ENCODE measurements around the gene B3GALNT2. TPM values are rescaled to one million over a fixed set of nuclear protein-coding genes. Genes with fewer than 3 reads are reported as not detected.
"Not testable (repeated sequence)": the region's sequence is repeated elsewhere in the genome, so short reads cannot be mapped to it uniquely, and the experiment has no call there.

The B3GALNT2 gene
- total RNA-seq, 2 experiments from 2014 or later = 10.1 to 12.0 TPM

GRCh38 chr1:235469897-235470296 is 34.4 kb downstream of the B3GALNT2 start:
- H3K27ac Mint-ChIP-seq; H3K9me3 Mint-ChIP-seq (ENCODE audit: low read depth); H3K4me3 Mint-ChIP-seq; H3K4me1 Mint-ChIP-seq; POLR2A ChIA-PET; DNase-seq; intact Hi-C loops (cut with DNase I, micrococcal nuclease); ATAC-seq; H3K27me3 Mint-ChIP-seq: not testable (repeated sequence)
- CTCF ChIA-PET = interaction anchor here (0.5 kb wide), 1 partner anchor 153 kb away, joined by 3 read pairs; no protein-coding TSS in a partner anchor
- peaks cover 12% of the 10 kb centered on the region for H3K36me3 Mint-ChIP-seq (ENCODE audit: low read depth)

- CTCF ChIA-PET = interaction anchor here (0.7 to 1.2 kb wide), 2 partner anchors 24 to 52 kb away, joined by 3 read pairs; no protein-coding TSS in a partner anchor
- no peak for ATAC-seq
- Mint-ChIP-seq H3K36me3 (ENCODE audit: low read depth) (peaks cover 17% of the 10 kb centered on the region), H3K27ac (no peak overlapping the region), H3K4me1 (no peaks in the 10 kb centered on the region), H3K27me3 (no peaks in the 10 kb centered on the region), H3K4me3 (no peak overlapping the region), H3K9me3 (ENCODE audit: low read depth) (no peaks in the 10 kb centered on the region)
- DNase-seq = no peak
- intact Hi-C loops (cut with DNase I, micrococcal nuclease) = no loop called here
- POLR2A ChIA-PET = no interaction called here
Measured at GRCh38 chr1:235468970-235469369, 35.3 kb downstream of the B3GALNT2 start.

- H3K36me3 Mint-ChIP-seq (ENCODE audit: low read depth) = peaks cover 17% of the 10 kb centered on the region
- no peaks in the 10 kb centered on the region for H3K27me3 Mint-ChIP-seq
- CTCF ChIA-PET = no interaction called here
- ATAC-seq (no peak), DNase-seq (no peak)
- no peak overlapping the region for H3K4me3 Mint-ChIP-seq
- H3K9me3 Mint-ChIP-seq (ENCODE audit: low read depth) = no peaks in the 10 kb centered on the region
- intact Hi-C loops (cut with DNase I, micrococcal nuclease) = no loop called here
- POLR2A ChIA-PET = no interaction called here
- H3K4me1 Mint-ChIP-seq = no peaks in the 10 kb centered on the region
- no peak overlapping the region for H3K27ac Mint-ChIP-seq
Measured at GRCh38 chr1:235468004-235468403, 36.2 kb downstream of the B3GALNT2 start.

GRCh38 chr1:235465066-235465465 is 39.2 kb downstream of the B3GALNT2 start:
- ChIA-PET CTCF (no interaction called here), POLR2A (no interaction called here)
- intact Hi-C loops (cut with DNase I, micrococcal nuclease) = no loop called here
- Mint-ChIP-seq H3K4me3 (no peak overlapping the region), H3K27ac (no peak overlapping the region), H3K36me3 (ENCODE audit: low read depth) (peaks cover 17% of the 10 kb centered on the region), H3K4me1 (peaks cover 8% of the 10 kb centered on the region), H3K27me3 (no peaks in the 10 kb centered on the region), H3K9me3 (ENCODE audit: low read depth) (no peaks in the 10 kb centered on the region)
- no peak for DNase-seq
- ATAC-seq = no peak

GRCh38 chr1:235462832-235463231 is 41.4 kb downstream of the B3GALNT2 start:
- DNase-seq; H3K4me1 Mint-ChIP-seq; ATAC-seq; POLR2A ChIA-PET; H3K4me3 Mint-ChIP-seq; H3K9me3 Mint-ChIP-seq (ENCODE audit: low read depth); intact Hi-C loops (cut with DNase I, micrococcal nuclease); H3K27ac Mint-ChIP-seq; H3K27me3 Mint-ChIP-seq: not testable (repeated sequence)
- CTCF ChIA-PET = interaction anchor here (0.7 to 1.0 kb wide), 2 partner anchors 12 to 270 kb away, joined by 3 read pairs; no protein-coding TSS in a partner anchor
- H3K36me3 Mint-ChIP-seq (ENCODE audit: low read depth) = peaks cover 10% of the 10 kb centered on the region

GRCh38 chr1:235461954-235462353 is 42.3 kb downstream of the B3GALNT2 start:
- H3K27ac Mint-ChIP-seq = no peak overlapping the region
- ChIA-PET POLR2A (no interaction called here), CTCF (no interaction called here)
- ATAC-seq (no peak), DNase-seq (no peak)
- H3K36me3 Mint-ChIP-seq (ENCODE audit: low read depth) = peaks cover 10% of the 10 kb centered on the region
- intact Hi-C loops (cut with DNase I, micrococcal nuclease) = no loop called here
- H3K27me3 Mint-ChIP-seq = no peaks in the 10 kb centered on the region
- no peak overlapping the region for H3K4me3 Mint-ChIP-seq
- peaks cover 8% of the 10 kb centered on the region for H3K4me1 Mint-ChIP-seq
- no peaks in the 10 kb centered on the region for H3K9me3 Mint-ChIP-seq (ENCODE audit: low read depth)

GRCh38 chr1:235460770-235461169 is 43.5 kb downstream of the B3GALNT2 start:
- Mint-ChIP-seq H3K4me3 (no peak overlapping the region), H3K36me3 (ENCODE audit: low read depth) (peaks cover 9% of the 10 kb centered on the region), H3K4me1 (peaks cover 8% of the 10 kb centered on the region), H3K27me3 (no peaks in the 10 kb centered on the region), H3K27ac (no peak overlapping the region), H3K9me3 (ENCODE audit: low read depth) (no peaks in the 10 kb centered on the region)
- no peak for DNase-seq
- POLR2A ChIA-PET = no interaction called here
- no peak for ATAC-seq
- CTCF ChIA-PET = interaction anchor here (1.1 kb wide), 1 partner anchor 10 kb away, joined by 3 read pairs; no protein-coding TSS in a partner anchor
- intact Hi-C loops (cut with DNase I, micrococcal nuclease) = no loop called here

GRCh38 chr1:235457856-235458255 is 46.4 kb downstream of the B3GALNT2 start:
- H3K4me1 Mint-ChIP-seq; H3K27me3 Mint-ChIP-seq; H3K36me3 Mint-ChIP-seq (ENCODE audit: low read depth); DNase-seq; intact Hi-C loops (cut with DNase I, micrococcal nuclease); ATAC-seq; H3K4me3 Mint-ChIP-seq; H3K9me3 Mint-ChIP-seq (ENCODE audit: low read depth); POLR2A ChIA-PET; H3K27ac Mint-ChIP-seq: not testable (repeated sequence)
- CTCF ChIA-PET = interaction anchor here (0.5 kb wide), 1 partner anchor 31 kb away, joined by 3 read pairs; no protein-coding TSS in a partner anchor

GRCh38 chr1:235455823-235456222 is 48.4 kb downstream of the B3GALNT2 start:
- Mint-ChIP-seq H3K27me3 (no peaks in the 10 kb centered on the region), H3K4me3 (no peak overlapping the region), H3K9me3 (ENCODE audit: low read depth) (no peaks in the 10 kb centered on the region), H3K27ac (no peak overlapping the region), H3K4me1 (no peaks in the 10 kb centered on the region), H3K36me3 (ENCODE audit: low read depth) (peaks cover 7% of the 10 kb centered on the region)
- CTCF ChIA-PET = interaction anchor here (1.4 kb wide), 1 partner anchor 50 kb away, joined by 3 read pairs; no protein-coding TSS in a partner anchor
- intact Hi-C loops (cut with DNase I, micrococcal nuclease) = no loop called here
- ATAC-seq (no peak), DNase-seq (no peak)
- POLR2A ChIA-PET = no interaction called here

GRCh38 chr1:235455097-235455496 is 49.2 kb downstream of the B3GALNT2 start:
- no peak overlapping the region for H3K4me3 Mint-ChIP-seq
- no peak for ATAC-seq
- peaks cover 4% of the 10 kb centered on the region for H3K4me1 Mint-ChIP-seq
- no peak for DNase-seq
- no peak overlapping the region for H3K27ac Mint-ChIP-seq
- ChIA-PET CTCF (interaction anchor here (0.9 to 1.4 kb wide), 2 partner anchors 20 to 50 kb away, joined by 3 read pairs; no protein-coding TSS in a partner anchor), POLR2A (no interaction called here)
- H3K27me3 Mint-ChIP-seq = no peaks in the 10 kb centered on the region
- intact Hi-C loops (cut with DNase I, micrococcal nuclease) = no loop called here
- peaks cover 13% of the 10 kb centered on the region for H3K36me3 Mint-ChIP-seq (ENCODE audit: low read depth)
- no peaks in the 10 kb centered on the region for H3K9me3 Mint-ChIP-seq (ENCODE audit: low read depth)

- Mint-ChIP-seq H3K36me3 (ENCODE audit: low read depth) (peaks cover 20% of the 10 kb centered on the region), H3K27ac (no peak overlapping the region), H3K4me3 (no peak overlapping the region), H3K27me3 (no peaks in the 10 kb centered on the region), H3K4me1 (peaks cover 4% of the 10 kb centered on the region), H3K9me3 (ENCODE audit: low read depth) (no peaks in the 10 kb centered on the region)
- DNase-seq = no peak
- ATAC-seq = no peak
- intact Hi-C loops (cut with DNase I, micrococcal nuclease) = no loop called here
- CTCF ChIA-PET = interaction anchor here (0.6 to 0.9 kb wide), 3 partner anchors 21 to 349 kb away, joined by 3 read pairs; no protein-coding TSS in a partner anchor
- POLR2A ChIA-PET = interaction anchor here (0.6 kb wide), 1 partner anchor 293 kb away, joined by 3 read pairs; the partner anchor contains the start of gene RBM34
Measured at GRCh38 chr1:235454021-235454420, 50.2 kb downstream of the B3GALNT2 start.

GRCh38 chr1:235450886-235451483 is 53.3 kb downstream of the B3GALNT2 start:
- ChIA-PET CTCF (interaction anchor here (0.6 to 1.0 kb wide), 2 partner anchors 10 to 12 kb away, joined by 3 read pairs; no protein-coding TSS in a partner anchor), POLR2A (no interaction called here)
- Mint-ChIP-seq H3K36me3 (ENCODE audit: low read depth) (peaks cover 33% of the 10 kb centered on the region), H3K4me3 (no peak overlapping the region), H3K4me1 (peaks cover 4% of the 10 kb centered on the region), H3K27me3 (no peaks in the 10 kb centered on the region), H3K9me3 (ENCODE audit: low read depth) (no peaks in the 10 kb centered on the region), H3K27ac (no peak overlapping the region)
- ATAC-seq (no peak), DNase-seq (no peak)
- intact Hi-C loops (cut with DNase I, micrococcal nuclease) = no loop called here

Measured in activated CD4-positive, alpha-beta T cell treated with anti-CD3 and anti-CD28 coated beads for 36 hours (primary cell).